ENCODE measurements around the gene LITAFD.

Gene LITAFD

DNA sequence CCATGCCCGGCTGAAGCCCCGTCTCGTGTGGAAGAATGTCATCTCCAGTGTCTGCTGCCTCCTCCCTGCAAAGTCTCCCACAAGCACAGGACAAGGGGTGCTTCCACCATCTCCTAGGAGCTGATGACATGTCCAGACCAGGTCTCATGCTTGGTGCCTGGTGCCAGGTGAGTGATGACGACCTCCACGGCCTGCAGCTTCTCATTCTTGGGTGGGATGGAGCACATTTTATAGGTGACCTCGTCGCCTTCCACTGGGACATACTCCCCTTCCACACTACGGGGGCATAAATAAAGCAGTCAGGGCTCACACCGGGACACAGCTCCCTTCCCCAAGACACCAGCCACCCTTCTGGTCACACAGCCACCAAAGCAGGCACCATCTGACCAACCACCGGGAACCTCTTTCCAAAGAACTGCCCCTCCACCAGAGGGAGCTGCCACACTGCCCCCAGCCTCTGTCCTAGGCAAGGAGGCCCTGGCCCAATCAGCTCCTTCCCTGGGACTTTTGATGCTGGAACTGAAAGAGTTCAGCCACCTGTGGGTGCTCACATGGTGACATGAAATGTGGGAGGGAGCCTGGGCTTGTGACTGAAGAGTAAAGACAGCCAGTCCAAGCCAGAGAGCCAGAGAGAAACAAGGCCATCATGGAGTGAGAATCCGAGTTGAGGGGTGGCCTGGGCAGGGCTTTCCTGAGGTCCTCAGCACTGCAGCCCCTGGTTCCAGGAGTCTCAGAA lies 26.9 kb upstream of the LITAFD start:
- FAIRE-seq = no peak
- DNase-seq (ENCODE audit: insufficient read length, low spot score) = no peak

DNA sequence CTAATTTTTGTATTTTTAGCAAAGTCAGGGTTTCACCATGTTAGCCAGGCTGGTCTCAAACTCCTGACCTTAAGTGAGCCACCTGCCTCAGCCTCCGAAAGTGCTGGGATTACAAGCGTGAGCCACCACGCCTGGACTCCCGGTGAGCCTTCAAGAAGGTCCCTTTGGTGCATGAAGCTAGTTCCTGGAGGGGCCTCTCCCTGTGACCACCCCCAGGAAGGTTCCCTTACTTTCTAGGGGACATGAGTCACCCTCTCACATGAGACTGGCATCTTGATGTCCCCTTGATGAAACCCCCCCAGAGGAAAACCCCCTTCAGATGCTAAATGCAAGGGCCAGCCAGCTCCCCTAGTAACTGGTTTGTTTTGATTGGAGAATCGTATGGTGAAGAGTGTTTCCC lies 26.2 kb upstream of the LITAFD start:
- FAIRE-seq (no peak), DNase-seq (ENCODE audit: insufficient read length, low spot score) (no peak)

DNA sequence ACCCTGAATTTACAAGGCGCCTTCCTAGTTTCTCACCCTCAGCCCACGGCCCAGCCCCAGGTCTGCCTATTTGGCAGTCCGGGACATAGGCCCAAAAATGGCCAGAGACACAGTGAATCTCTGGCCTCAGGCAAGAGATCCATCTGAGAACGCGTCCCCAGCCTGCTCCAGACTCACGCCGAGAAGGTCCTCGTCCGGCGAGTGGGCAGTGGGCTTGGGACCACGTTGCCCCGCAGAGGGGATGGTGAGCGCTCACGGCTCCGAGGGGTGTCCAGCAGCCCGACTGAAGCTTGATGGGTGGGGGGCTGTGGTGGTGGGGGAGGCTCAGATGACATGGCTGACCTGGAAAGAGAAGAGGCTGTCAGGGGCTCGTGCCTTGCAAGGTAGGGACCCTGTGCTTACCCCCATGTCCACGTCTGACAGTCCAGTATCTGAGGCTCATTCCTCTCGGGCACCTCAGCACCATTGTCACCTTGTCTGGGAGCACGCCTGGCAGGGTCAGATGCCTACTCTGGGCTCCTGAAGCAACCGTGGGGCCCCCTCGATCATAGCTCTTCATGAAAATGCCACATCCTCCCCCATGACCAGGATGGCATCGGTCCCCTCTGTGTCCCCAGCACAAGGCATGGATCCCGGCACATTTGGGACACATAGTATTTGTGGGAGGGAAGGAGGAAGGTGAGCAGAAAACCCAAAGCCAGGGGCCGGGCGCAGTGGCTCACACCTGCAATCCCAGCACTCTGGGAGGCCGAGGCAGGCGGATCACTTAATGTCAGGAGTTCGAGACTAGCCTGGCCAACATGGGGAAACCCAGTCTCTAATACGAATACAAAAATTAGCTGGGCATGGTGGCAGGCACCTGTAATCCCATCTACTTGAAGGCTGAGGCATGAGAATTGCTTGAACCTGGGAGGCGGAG lies 22.9 kb upstream of the LITAFD start:
- DNase-seq (ENCODE audit: insufficient read length, low spot score) (no peak), FAIRE-seq (no peak)

DNA sequence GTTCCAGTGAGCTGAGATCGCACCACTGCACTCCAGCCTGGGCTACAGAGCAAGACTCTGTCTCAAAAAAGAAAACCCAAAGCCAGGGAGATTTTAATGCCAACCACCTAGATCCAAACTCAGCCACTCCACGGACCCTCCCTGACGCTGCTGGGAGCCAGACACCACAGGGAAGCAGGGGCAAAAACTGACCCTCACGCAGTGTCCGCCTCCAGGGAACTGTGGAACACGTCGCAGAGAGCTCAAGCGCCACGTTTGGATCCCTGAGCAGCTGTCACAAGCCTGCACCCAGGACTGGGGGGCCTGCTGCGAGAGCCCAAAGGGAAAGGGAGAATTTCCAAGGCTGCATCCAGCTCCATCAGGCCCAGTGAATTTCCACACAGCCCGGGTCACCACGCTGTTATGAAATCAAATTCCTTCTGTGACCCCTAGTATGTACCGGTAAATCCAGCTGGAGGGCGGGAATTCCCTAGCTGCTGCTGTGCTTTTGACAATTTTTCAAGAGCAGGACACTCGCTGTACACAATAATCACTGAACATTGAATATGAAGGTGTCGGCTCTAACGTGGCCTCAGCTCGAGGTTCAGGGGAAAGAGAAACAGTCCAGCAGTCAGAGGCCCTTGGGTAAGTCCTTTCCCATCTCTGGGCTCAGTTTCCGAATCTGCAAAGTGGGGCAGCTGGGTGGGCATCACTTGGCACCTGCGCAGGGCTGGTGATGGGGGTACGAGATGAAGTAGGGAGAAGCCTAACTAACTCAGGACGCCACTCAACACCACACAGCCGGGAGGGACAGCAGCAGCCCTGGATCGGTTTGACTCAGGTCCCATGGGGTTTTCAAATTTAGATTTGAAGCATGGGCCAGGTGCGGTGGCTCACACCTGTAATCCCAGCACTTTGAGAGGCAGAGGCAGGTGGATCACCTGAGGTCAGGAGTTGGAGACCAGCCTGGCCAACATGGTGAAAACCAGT lies 22.0 kb upstream of the LITAFD start:
- no peak for DNase-seq (ENCODE audit: insufficient read length, low spot score)
- FAIRE-seq = peak; percentile 28

DNA sequence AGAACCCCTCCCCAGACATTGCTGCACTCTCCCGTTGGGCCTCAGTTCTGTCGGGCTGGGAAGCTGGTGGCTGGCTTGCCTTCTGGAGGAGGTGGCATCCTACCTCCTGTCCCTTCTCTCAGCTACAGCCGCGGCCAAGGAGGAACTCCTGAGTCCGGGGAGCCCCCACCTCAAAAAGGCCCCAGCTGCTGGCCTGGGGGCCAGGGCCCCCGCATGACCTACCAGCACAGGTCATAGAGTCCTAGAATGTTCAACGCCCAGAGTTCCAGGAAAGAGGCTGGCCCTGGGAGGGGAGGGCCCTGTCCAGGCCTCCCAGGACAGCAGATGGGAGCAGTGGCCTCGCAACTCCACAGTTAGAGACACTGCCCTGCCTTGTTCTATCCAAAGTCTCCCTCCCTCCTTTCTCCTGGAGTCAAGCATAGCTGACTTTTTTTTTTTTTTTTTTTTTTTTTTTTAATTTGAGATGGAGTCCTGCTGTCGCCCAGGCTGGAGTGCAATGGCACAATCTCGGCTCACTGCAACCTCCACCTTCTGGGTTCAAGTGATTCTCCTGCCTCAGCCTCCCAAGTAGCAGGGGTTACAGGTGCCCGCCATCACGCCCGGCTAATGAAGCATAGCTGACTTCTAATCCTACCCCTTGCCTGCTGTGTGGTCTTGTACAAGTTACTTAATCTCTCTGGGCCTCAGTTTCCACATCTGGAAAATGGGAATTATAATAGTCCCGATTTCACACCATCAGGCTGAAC lies 20.4 kb upstream of the LITAFD start:
- DNase-seq (ENCODE audit: insufficient read length, low spot score) (no peak), FAIRE-seq (no peak)

DNA sequence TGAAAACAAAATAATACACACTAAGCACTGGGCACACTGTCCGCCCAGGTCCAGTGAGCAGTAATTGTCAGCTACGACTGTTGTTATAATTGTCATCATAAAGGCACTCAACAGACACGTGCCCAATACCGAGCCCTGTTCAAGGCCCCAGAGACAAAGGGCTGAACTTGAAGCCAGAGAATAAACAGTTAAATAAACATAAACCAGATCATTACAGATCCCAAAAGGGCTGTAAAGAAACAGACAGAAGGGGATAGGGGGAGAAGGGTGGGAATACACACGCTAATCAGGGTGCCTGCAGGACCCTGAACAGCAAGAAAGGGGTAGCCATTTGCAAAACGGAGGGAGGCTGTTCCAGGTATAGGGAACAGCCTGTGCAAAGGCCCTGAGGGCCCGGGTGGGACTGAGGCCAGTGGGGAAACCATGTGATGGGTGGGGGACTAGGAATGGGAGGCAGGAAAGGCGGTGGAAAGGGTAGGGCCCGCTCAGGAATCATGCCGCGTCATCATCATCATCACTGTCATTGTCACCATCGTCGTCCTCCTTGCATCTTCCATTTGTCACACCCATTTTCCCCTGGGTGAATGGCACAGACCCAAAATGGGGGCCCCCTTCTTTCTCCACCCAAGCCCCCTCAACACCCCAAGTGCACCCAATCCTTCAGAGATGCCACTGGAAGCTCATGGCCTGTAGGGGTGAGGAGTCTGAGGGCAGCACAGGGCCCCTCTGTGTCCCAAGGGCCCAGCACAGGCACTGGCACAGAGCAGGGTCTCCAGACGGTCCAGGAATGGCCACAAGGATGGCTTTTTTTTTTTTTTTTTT lies 19.6 kb upstream of the LITAFD start:
- FAIRE-seq (no peak), DNase-seq (ENCODE audit: insufficient read length, low spot score) (no peak)

DNA sequence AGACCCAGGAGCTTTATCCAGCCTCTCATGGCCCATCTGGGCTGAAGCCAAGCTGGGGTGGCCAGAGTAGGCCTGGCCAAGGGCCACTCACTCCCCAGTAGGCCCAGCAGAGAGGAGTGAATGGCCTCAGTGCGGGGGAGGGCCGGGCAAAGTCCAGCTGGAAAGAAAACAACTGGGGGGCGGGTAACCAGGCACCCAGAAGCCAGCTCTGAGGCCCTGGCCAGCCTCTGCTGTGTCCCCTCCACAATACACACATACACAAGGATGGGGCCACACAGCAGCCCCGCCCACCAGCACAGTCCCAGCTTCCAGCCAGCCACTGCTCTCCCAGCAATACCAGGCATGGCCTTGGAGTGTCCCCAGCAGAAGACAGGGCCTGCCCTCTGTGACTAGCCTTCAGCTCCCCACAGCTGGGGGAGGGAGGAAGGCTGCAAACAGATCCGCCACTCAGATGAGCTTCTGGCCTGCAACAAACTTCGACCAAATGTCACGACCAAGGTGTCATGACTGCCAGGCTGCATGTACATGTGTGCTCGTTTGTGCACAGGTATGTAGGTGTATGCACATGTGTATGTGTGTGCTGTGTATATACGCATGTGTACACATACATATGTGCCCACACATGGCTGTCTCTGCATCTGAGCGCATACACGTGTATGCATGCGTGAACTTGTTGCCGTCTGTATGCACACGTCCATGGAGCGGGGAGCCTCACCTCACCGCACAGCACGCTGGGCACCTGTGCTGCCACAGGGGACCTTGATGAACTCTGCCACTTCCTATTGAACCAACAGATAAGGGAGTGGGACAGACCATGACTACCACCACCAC lies 18.3 kb upstream of the LITAFD start:
- DNase-seq (ENCODE audit: insufficient read length, low spot score) = no peak
- FAIRE-seq = peak; percentile 70

DNA sequence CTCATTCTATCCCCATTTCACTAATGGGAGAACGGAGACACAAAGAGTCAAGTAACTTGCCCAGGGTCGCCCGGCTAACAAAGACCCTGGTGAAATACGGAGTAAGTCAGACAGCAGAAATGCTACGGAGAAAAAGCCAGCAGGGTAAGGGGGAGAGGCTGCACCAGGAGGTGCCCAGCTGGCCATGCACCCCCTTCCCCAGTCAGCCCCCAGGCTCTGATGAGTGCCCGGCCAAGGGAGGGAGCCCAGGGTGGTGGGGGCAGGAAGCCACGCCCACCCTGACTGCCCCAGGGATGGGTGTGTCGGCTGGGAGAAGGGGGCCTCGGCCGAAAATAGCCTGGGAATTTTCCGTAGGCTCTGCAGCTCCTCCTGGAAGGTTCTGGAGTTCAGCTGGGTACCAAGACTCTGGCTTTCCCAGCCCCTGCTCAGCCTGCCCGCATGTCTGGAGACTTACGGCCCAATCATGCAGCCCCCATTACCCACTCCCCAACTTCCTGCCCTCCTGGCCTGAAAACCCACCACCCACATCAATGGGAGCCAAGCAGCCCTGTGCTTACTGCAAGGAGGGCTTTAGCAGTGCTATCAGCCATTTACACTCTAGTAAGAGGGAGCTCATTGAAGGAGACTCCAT lies 17.6 kb upstream of the LITAFD start:
- FAIRE-seq (no peak), DNase-seq (ENCODE audit: insufficient read length, low spot score) (no peak)

DNA sequence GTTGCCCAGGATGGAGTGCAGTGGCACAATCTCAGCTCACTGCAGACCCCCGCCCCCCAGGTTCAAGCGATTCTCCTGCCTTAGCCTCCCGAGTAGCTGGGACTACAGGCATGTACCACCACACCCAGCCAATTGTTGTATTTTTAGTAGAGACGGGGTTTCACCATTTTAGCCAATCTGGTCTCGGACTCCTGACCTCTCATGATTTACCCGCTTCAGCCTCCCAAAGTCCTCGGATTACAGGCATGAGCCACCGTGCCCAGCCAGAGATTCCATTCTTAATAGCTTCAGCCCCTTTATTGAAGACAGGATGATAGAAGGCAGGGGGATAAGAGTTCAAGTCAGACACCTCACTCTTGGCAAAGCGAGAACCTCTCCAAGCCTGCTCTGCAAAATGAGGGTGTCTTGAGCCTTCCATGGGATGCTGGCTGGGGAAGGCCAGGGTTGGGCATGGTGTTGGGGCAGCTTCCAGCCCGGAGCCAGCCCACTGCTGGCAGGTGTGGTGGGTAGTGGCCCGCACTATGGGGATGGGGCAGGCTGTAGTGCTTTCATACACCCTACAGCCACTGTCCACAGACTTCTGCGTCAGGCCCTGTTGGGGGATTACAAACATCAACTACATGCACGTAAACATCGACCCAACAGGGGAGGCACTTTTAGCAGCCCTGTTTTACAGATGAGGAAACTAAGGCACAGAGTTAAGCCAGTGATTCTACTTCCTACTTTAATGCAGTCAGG lies 16.8 kb upstream of the LITAFD start:
- FAIRE-seq (no peak), DNase-seq (ENCODE audit: insufficient read length, low spot score) (no peak)

DNA sequence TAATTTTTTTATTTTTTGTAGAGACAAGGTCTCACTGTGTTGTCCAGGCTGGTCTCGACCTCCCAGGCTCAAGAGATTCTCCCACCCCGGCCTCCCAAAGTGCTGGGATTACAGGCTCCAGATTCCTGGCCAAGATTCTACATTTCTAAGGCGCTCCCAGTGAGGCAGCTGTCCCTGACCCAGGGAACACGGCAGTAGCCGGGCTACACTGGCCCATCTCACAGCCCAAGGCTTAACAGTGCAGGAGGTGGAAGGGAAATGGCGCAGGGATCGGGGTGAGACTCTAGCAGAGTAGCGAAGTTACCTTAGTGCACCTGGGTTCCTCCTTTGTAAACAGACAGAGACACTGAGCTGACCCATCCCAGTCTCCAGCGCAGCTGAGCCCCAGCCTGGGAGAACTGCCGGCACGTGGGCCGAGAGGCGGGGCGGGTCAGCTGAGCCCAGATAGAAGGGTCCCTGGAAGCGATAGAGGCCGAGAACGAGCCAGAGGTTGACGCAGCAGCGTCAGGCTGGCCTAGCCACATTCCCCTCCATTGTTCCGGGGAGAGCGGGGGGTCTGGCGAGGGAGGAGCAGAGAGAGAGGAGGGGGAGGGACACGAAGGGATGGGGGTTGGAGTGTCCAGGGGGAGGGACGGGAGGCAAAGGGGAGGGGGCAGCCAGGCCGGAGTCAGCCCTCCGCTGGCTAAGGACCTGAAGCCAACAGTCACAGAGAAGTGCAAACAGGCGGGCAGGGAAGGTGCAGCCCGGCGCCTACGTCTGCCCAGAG lies 15.8 kb upstream of the LITAFD start:
- DNase-seq (ENCODE audit: insufficient read length, low spot score) (no peak), FAIRE-seq (no peak)

DNA sequence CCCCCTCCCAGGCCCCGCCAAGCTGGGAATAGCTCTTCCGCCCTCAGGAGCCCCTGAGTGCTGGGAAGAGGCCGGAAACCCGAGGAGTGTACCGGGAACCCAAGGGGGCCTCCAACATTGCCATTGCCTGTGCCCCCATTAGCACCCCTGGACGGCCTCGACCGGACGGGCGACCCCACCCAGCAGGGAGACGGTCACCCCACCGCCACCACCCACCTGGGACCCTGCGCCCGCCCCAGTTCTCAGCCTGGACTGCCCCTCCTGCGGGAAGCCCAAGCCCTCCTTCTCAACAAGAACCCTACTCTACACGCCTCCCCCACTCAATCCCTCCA lies 15.3 kb upstream of the LITAFD start:
- DNase-seq (ENCODE audit: insufficient read length, low spot score) (no peak), FAIRE-seq (no peak)

DNA sequence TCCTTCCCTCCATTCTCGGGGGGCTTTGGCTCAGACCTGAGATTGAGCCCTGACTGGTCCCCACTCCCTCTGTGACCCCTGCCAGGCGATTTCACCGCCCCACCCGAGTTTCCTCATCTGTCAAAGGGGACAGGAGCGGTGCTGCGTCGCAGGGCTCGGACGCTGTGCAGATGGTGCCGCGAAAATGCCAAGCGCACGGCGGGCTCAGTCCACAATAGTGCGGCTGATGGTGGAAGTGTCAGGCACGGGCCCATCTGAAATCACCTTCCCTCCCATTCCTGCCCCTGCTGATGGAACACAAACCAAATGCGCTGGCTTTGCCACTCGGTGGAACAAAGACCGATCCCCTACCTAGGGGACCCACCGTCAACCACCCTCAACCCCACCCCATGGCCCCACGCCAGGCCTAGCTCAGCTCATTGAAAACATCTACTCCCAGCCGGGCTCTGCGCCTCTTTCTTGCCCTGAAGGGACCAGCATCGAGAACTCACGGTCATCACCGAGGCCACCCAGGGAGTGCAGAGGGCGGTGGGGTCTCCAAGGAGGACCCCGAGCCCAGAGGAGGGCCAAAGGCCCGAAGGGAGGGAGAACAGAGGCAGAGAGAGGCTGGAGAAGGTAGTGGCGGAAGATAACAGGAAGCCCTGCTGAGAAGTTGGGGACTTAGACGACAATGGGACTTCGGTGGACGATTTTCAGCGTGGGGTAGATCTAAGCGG lies 14.8 kb upstream of the LITAFD start:
- DNase-seq (ENCODE audit: insufficient read length, low spot score) = no peak
- FAIRE-seq = no peak

DNA sequence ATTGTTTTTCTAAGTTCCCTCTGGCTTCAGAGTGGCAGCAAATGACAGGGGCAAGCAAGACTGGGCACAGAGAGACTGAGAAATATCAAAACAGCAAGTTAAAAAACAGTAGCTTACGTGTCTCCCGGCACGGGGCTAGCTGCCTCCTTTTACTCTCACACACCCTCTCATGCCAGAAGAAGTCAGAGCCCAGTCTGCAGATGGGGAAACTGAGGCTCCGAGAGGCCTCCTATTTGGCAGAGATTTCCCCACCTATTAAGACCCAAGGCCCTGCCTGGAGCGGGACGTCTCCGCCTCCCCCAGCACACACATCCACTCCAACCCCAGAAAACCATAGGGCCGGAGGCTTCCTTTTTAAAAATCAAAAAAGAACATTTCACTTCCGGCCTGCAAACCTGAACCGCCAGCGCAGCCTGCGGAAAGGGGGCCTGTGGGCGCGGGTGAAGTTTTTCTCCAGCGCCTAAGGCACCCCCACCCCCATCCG lies 14.2 kb upstream of the LITAFD start:
- DNase-seq (ENCODE audit: insufficient read length, low spot score) = no peak
- no peak for FAIRE-seq

DNA sequence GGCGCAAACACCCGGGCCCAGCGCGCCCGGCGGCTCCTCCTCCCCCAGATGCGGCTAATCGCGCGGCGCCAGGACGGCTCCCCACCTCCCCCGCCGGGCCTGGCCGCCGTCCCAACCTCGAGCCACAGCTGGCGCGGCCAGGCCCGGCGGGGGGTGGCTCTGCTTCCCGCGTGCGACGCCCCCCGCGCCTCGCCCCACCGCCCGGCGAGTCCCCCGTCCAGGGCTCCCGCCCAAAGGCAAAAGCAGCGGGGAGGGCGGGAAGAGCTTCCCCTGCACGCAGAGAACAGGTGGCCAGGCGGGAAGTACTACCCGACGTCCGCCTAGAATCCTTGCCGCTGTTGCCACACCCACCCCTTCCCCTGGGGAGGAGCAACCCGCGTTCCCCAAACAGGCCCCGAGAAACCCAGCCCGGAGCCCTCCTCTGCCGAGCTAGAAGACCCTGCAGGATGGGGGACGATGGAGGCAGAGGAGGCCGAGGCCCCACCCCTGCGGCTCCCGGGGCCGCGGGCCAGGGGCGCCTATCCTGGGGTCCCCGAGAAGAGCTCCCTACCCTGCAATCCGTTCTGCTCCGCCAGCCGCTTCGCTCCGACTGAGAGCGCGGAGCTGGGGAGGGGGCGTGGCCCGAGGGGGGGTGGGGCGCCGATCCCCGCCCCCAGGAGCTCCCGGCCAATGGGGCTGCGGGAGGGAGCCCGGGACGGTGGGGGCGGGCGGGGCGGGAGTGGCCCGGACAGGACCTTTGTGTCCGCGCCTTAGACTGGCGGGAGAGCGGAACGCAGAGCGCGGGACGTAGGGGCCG lies 13.5 kb upstream of the LITAFD start, which contains the start of gene CARHSP1:
TSS of gene CARHSP1 (minus strand) at position 591 of the 796 bp plus-strand sequence. CDS start 9,678 bp downstream, outside the sequence.
- no peak for FAIRE-seq
- DNase-seq (ENCODE audit: insufficient read length, low spot score) = peak; percentile 93

All from HTR-8/SVneo (cell line).